ENCODE measurements around the gene CTSC. TPM values are rescaled to one million over a fixed set of nuclear protein-coding genes. Genes with fewer than 3 reads are reported as not detected.
A peak's percentile ranks its signal among the peaks of the same experiment; 100 is the strongest.

The CTSC gene
- total RNA-seq (2022) (79.1 and 103 TPM in 2 replicates), Bru-seq, nascent RNA (percentile 85 among the genes with signal in this experiment), BruChase-seq, experiment 1, labeled RNA remaining after a 6-hour chase (percentile 75 among the genes with signal in this experiment), BruChase-seq, experiment 2, labeled RNA remaining after a 2-hour chase (percentile 68 among the genes with signal in this experiment)
- long read RNA-seq, full-length matches to known transcripts, result 67 of 77 reads
- long read RNA-seq, partial matches to known transcripts, result 3 of 77 reads
- long read RNA-seq, other reads (novel, unspliced or antisense), result 7 of 77 reads

DNA sequence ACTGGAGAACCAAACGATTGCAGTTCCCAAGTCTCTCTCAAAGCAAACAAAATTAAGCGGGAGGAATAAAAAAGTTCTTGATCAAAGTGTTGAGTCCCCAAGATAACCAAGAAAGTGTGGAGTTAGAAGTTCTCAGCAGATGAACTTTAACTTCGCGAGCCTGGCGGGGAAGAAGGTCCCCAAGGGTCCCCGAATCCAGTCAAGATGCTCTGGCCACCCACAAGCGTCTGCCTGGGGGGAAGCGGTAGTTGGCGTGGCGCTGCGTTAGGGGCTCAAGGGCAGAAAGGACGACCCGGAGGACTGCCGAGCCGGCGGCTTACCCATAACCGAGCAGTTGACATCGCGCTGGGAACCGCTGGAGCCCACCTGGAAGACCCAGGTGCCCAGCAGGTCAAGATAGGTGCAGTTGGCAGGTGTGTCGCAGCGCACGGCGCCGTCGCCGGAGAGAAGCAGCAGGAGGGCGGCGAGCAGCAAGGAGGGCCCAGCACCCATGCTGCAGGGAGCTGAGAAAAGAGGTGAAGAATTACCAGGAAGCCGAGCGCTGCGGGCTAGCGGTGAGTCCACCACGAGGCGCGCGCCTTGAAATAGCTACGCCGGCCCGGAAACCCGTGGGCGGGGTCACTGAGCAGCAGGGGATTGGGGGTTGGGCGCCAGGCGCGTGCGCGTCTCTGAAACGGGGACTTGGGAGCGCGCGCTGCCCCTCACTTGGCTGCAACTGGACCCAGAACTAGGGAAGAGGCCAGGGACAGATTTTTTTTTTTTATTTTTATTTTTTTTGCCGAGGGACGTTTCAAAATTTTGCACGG lies at the start of gene CTSC:
Gene CTSC, minus strand, starts transcription at position 556 of the 806 bp plus-strand sequence. Its CDS starts 64 bp downstream, at position 492.
- TF ChIP-seq, protein P1, sequence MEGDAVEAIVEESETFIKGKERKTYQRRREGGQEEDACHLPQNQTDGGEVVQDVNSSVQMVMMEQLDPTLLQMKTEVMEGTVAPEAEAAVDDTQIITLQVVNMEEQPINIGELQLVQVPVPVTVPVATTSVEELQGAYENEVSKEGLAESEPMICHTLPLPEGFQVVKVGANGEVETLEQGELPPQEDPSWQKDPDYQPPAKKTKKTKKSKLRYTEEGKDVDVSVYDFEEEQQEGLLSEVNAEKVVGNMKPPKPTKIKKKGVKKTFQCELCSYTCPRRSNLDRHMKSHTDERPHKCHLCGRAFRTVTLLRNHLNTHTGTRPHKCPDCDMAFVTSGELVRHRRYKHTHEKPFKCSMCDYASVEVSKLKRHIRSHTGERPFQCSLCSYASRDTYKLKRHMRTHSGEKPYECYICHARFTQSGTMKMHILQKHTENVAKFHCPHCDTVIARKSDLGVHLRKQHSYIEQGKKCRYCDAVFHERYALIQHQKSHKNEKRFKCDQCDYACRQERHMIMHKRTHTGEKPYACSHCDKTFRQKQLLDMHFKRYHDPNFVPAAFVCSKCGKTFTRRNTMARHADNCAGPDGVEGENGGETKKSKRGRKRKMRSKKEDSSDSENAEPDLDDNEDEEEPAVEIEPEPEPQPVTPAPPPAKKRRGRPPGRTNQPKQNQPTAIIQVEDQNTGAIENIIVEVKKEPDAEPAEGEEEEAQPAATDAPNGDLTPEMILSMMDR (IDR thresholded peaks at IDR 0.05; ENCODE audit: unreplicated experiment), result no peak
- intact Hi-C loops (cut with micrococcal nuclease), result loop anchor here (2.0 to 5.0 kb wide), 4 partner anchors 83 to 207 kb away; partner anchors contain the start of gene RAB38
- H3K27ac Mint-ChIP-seq (ENCODE audit: low read depth, unreplicated experiment), result peak within 1 kb of the TSS; percentile 97
- H3K36me3 Mint-ChIP-seq (ENCODE audit: insufficient read depth, unreplicated experiment), result peaks cover 15% of the 10 kb centered on the region
- CTCF ChIA-PET, result interaction anchor here (0.6 to 1.6 kb wide), 8 partner anchors 9 to 205 kb away, joined by 3 to 8 read pairs (median 4); no protein-coding TSS in a partner anchor
- peak within 1 kb of the TSS; percentile 99 for H3K4me3 Mint-ChIP-seq (ENCODE audit: unreplicated experiment)
- POLR2A ChIA-PET, result interaction anchor here (0.6 to 7.7 kb wide), 38 partner anchors 9 to 861 kb away, joined by 3 to 97 read pairs (median 4); partner anchors contain the start of gene RAB38
- H3K27me3 Mint-ChIP-seq (ENCODE audit: insufficient read depth, unreplicated experiment), result no peaks in the 10 kb centered on the region
- H3K4me1 Mint-ChIP-seq (ENCODE audit: insufficient read depth, unreplicated experiment), result peaks cover 25% of the 10 kb centered on the region
- TSS peak; percentile 54 for BruUV-seq (replicated peaks)
- peak; percentile 96 for DNase-seq (ENCODE audit: unreplicated experiment)
- no peaks in the 10 kb centered on the region for H3K9me3 Mint-ChIP-seq (ENCODE audit: unreplicated experiment)

DNA sequence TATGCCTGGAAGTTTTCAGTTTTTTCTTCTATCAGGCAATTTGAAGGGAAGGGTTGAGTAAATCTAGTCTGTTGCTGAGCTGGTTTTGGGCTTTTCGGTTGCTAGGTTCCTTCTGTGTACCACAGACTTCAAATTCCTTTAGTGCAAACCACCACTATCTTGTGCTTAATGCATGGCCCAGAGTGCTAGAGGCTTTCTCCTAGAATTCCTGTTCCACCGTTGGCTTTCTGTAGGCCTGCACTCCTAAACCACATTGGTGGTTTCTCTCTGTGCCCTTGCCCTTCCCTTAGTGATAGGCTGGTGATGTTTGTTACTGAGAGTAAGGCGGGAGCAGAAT lies 47.1 kb upstream of the CTSC start:
- CTCF ChIA-PET, result interaction anchor here (0.9 kb wide), 1 partner anchor 207 kb away, joined by 3 read pairs; no protein-coding TSS in a partner anchor
- Mint-ChIP-seq H3K4me3 (ENCODE audit: unreplicated experiment) (peak overlapping the region; percentile 4), H3K4me1 (ENCODE audit: insufficient read depth, unreplicated experiment) (peaks cover 15% of the 10 kb centered on the region), H3K27me3 (ENCODE audit: insufficient read depth, unreplicated experiment) (no peaks in the 10 kb centered on the region), H3K36me3 (ENCODE audit: insufficient read depth, unreplicated experiment) (no peaks in the 10 kb centered on the region), H3K27ac (ENCODE audit: low read depth, unreplicated experiment) (peak overlapping the region; percentile 7), H3K9me3 (ENCODE audit: unreplicated experiment) (peaks cover 9% of the 10 kb centered on the region)
- intact Hi-C loops (cut with micrococcal nuclease), result no loop called here
- DNase-seq (ENCODE audit: unreplicated experiment), result no peak
- BruUV-seq (replicated peaks), result no TSS peak
- TF ChIP-seq, protein P1 (IDR thresholded peaks at IDR 0.05; ENCODE audit: unreplicated experiment), result no peak
- POLR2A ChIA-PET, result interaction anchor here (0.6 to 2.5 kb wide), 7 partner anchors 15 to 648 kb away, joined by 3 to 19 read pairs (median 5); no protein-coding TSS in a partner anchor

DNA sequence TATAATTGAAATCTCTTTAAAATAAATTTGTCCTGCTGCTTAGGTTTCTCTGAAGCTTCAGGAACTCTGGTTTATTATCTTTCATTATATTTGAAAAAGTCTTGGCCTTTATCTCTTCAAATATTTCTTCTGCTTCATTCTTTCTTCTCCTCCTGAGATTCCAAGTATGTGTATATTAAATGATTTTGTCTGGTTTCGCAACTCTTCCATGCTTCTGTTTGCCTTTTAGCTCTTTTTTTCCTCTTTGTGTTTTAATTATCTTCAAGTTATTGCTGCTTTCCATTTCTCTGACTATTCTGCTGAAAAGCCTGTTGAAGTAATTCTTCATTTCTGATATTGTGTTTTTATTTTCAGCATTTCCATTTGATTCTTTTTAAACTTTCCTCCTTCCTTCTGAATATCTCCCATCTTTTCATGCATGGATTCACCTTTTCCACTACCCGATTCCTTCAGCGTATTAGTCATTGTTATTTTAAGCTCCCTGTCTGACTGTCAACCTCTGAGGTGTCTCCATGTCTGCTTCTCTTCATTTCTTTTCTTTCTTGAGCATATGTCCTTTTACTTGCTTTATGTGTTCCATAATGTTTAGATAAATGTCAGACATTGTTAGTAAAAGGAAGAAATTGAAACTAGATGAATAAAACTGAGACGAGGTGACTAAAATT lies 46.6 kb upstream of the CTSC start:
- Mint-ChIP-seq H3K27ac (ENCODE audit: low read depth, unreplicated experiment) (peak overlapping the region; percentile 7), H3K36me3 (ENCODE audit: insufficient read depth, unreplicated experiment) (no peaks in the 10 kb centered on the region), H3K27me3 (ENCODE audit: insufficient read depth, unreplicated experiment) (no peaks in the 10 kb centered on the region), H3K4me3 (ENCODE audit: unreplicated experiment) (peak overlapping the region; percentile 4), H3K9me3 (ENCODE audit: unreplicated experiment) (peaks cover 9% of the 10 kb centered on the region), H3K4me1 (ENCODE audit: insufficient read depth, unreplicated experiment) (peaks cover 15% of the 10 kb centered on the region)
- peak; percentile 63 for DNase-seq (ENCODE audit: unreplicated experiment)
- no TSS peak for BruUV-seq (replicated peaks)
- ChIA-PET CTCF (interaction anchor here (0.9 kb wide), 1 partner anchor 206 kb away, joined by 3 read pairs; no protein-coding TSS in a partner anchor), POLR2A (interaction anchor here (0.7 to 2.5 kb wide), 8 partner anchors 16 to 133 kb away, joined by 3 to 19 read pairs (median 4); partner anchors contain the start of gene CTSC)
- intact Hi-C loops (cut with micrococcal nuclease), result no loop called here
- TF ChIP-seq, protein P1 (IDR thresholded peaks at IDR 0.05; ENCODE audit: unreplicated experiment), result no peak

Data from MCF 10A (cell line).